ENCODE results near the gene PDSS2. TPM values are rescaled to one million over a fixed set of nuclear protein-coding genes. Genes with fewer than 3 reads are reported as not detected.

Gene PDSS2
- total RNA-seq, 2 donors from 2014 or later: 6.2 to 10.9 TPM

DNA sequence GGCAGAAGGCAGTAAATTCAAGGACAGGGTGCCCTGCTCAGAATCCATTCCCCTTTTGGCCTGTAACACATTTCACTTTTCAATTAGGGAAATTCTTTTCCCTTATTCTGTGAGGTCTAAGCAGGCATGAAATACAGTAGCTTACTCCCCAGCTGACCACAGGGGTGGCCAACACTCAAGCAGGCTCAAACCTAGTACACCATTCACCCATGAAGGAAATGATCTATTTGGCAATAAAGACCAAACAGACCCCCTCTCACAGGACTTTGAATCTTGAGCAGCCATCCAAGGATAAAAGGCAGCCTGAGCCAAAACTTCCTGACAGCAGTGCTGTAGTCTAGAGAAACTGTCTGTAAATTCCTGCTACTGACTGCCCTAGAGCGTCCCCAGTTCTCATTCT is 17.7 kb downstream of the PDSS2 start:
- 89 to 94% methylated on average over 1 of the region's 1 CpG for WGBS, 2 donors
- ATAC-seq (no peak), DNase-seq (no peak)
- Histone ChIP-seq H3K36me3 (replicated peaks in 1 of 2; ENCODE audit: insufficient read depth in 1 of 2, low read depth in 2 of 2) (no peaks in the 10 kb centered on the region), H3K27ac (no peak overlapping the region), H3K4me3 (no peak overlapping the region), H3K9me3 (no peaks in the 10 kb centered on the region), H3K4me1 (no peaks in the 10 kb centered on the region), H3K27me3 (no peaks in the 10 kb centered on the region)
- TF ChIP-seq CTCF (IDR thresholded peaks at IDR 0.05) (no peak), POLR2A (IDR thresholded peaks at IDR 0.05) (no peak)
- intact Hi-C loops (cut with DNase I): no loop called here

DNA sequence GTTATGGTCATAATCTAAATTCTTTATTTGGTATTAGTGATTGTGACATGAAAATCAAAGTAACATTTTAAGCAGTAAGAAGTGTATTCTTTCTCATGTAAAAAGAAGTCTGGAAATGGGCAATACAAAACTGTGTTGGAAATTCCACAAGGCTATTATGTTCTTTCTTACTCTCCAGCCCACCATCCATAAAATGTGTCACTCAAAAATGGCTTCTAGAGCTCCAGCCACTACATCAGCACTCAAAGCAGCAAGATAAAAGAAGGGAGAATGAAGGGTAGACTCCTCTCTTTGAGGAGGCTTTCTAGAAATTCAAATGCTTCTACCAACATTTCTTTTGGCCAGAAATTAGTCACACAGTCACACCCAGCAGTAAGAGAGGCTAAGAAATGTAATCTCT is 18.4 kb downstream of the PDSS2 start:
- TF ChIP-seq CTCF (IDR thresholded peaks at IDR 0.05): no peak
- no peak for TF ChIP-seq POLR2A (IDR thresholded peaks at IDR 0.05)
- H3K4me1 ChIP-seq: no peaks in the 10 kb centered on the region
- H3K27me3 ChIP-seq: no peaks in the 10 kb centered on the region
- DNase-seq: no peak
- H3K27ac ChIP-seq: no peak overlapping the region
- ATAC-seq: no peak
- H3K36me3 ChIP-seq (replicated peaks in 1 of 2; ENCODE audit: insufficient read depth in 1 of 2, low read depth in 2 of 2): no peaks in the 10 kb centered on the region
- intact Hi-C loops (cut with DNase I): no loop called here
- no peak overlapping the region for H3K4me3 ChIP-seq
- no peaks in the 10 kb centered on the region for H3K9me3 ChIP-seq

- Histone ChIP-seq H3K4me1 (no peaks in the 10 kb centered on the region), H3K27me3 (no peaks in the 10 kb centered on the region), H3K27ac (no peak overlapping the region), H3K36me3 (replicated peaks in 1 of 2; ENCODE audit: insufficient read depth in 1 of 2, low read depth in 2 of 2) (no peaks in the 10 kb centered on the region), H3K4me3 (no peak overlapping the region), H3K9me3 (no peaks in the 10 kb centered on the region)
- intact Hi-C loops (cut with DNase I): no loop called here
- ATAC-seq (no peak), DNase-seq (no peak)
- 0 to 14% methylated on average over 1 of the region's 1 CpG for WGBS, 2 donors
- TF ChIP-seq CTCF (IDR thresholded peaks at IDR 0.05) (no peak), POLR2A (IDR thresholded peaks at IDR 0.05) (no peak)
These were observed 20.0 kb downstream of the PDSS2 start for GRCh38 chr6:107439406-107439805.

DNA sequence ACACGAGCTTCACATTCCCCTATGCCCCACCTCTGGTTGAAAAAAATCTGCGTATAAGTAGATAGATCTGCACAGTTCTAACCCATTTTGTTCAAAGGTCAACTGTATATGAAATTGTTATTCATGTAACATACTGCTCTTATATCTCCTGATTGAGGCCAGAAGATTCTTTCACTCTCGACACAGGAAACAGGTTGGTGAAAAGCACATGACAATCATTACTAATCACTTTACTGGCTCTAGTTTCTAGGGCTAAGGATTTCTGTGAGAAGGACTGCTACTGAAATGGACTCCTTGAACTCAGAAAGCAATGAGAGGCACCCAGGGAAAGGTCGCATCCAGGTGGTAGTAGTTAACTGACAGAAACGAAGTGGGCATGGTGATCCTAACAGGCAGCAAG is 21.7 kb downstream of the PDSS2 start:
- no peak for DNase-seq
- no peak for ATAC-seq
- no peak overlapping the region for H3K4me3 ChIP-seq
- no peaks in the 10 kb centered on the region for H3K4me1 ChIP-seq
- H3K36me3 ChIP-seq (replicated peaks in 1 of 2; ENCODE audit: insufficient read depth in 1 of 2, low read depth in 2 of 2): no peaks in the 10 kb centered on the region
- no peak overlapping the region for H3K27ac ChIP-seq
- no peaks in the 10 kb centered on the region for H3K9me3 ChIP-seq
- no peaks in the 10 kb centered on the region for H3K27me3 ChIP-seq
- WGBS, 2 donors: 89 to 95% methylated on average over 5 of the region's 5 CpGs
- intact Hi-C loops (cut with DNase I): no loop called here
- TF ChIP-seq CTCF (IDR thresholded peaks at IDR 0.05): no peak

GRCh38 chr6:107436881-107437280 is 22.5 kb downstream of the PDSS2 start:
- ATAC-seq: no peak
- Histone ChIP-seq H3K4me3 (no peak overlapping the region), H3K4me1 (no peaks in the 10 kb centered on the region), H3K27ac (no peak overlapping the region), H3K36me3 (replicated peaks in 1 of 2; ENCODE audit: insufficient read depth in 1 of 2, low read depth in 2 of 2) (no peaks in the 10 kb centered on the region), H3K27me3 (no peaks in the 10 kb centered on the region), H3K9me3 (no peaks in the 10 kb centered on the region)
- no peak for DNase-seq
- intact Hi-C loops (cut with DNase I): no loop called here
- 91 to 99% methylated on average over 4 of the region's 4 CpGs for WGBS, 2 donors
- no peak for TF ChIP-seq CTCF (IDR thresholded peaks at IDR 0.05)
- TF ChIP-seq POLR2A (IDR thresholded peaks at IDR 0.05): no peak

Data from body of pancreas (tissue), 4 donors.